HCT116 (cell line): ENCODE data around the gene PLPP7. TPM values are rescaled to one million over a fixed set of nuclear protein-coding genes. Genes with fewer than 3 reads are reported as not detected.

Experiments used
- total RNA-seq: library from RNA; stranded (reverse); gene quantifications from one replicate; pipeline ENCODE4 v1.2.1, GENCODE V29; 2021; ENCODE audit not compliant: unreplicated experiment

Gene PLPP7
- total RNA-seq, 1 experiment from 2014 or later: 0.37 TPM

Other genes starting within 250 kb of the PLPP7 start
- 34.0 TPM for gene AIF1L, start 193.2 kb upstream of the PLPP7 start, total RNA-seq
- 35.5 TPM for gene NUP214, start 164.1 kb upstream of the PLPP7 start, total RNA-seq
- gene FAM78A, start 13.2 kb upstream of the PLPP7 start, total RNA-seq: 3.4 TPM
- 170 TPM for gene PRRC2B, start 104.4 kb downstream of the PLPP7 start, total RNA-seq
- gene POMT1, start 213.2 kb downstream of the PLPP7 start, total RNA-seq: 21.4 TPM
- 17.5 TPM for gene UCK1, start 241.5 kb downstream of the PLPP7 start, total RNA-seq